MCF 10A (cell line): ENCODE measurements around the gene PHLDA3. TPM values are rescaled to one million over a fixed set of nuclear protein-coding genes. Genes with fewer than 3 reads are reported as not detected.

Experiments
- BruUV-seq: library from RNA; stranded (reverse); fragments of 400-500 nt; replicated peaks from 2 replicates; lab custom pipeline; 2021; lab: Mats Ljungman, UMichigan
- CTCF ChIA-PET: fragments of 300-600 bp; sonication (Branson Sonifier 250); formaldehyde crosslinking; extraction: SDS; loops from one replicate; lab custom pipeline; 2021; ENCODE audit warnings: antibody characterized with exemption, inconsistent platforms; lab: Yijun Ruan, JAX
- POLR2A ChIA-PET: fragments of 300-600, 350-650 bp; sonication (Branson Sonifier 250); formaldehyde crosslinking; extraction: SDS; loops from one replicate; lab custom pipeline; 2020; ENCODE audit warnings: antibody characterized with exemption, inconsistent platforms; lab: Yijun Ruan, JAX
- DNase-seq: peaks from one replicate; pipeline ENCODE4 v3.0.0-alpha.2; 2018; ENCODE audit not compliant: unreplicated experiment
- H3K27ac Mint-ChIP-seq: one replicate; pipeline ENCODE4 v1.8.0; 2022; ENCODE audit warnings: mild to moderate bottlenecking, low read depth, mixed read lengths; ENCODE audit not compliant: unreplicated experiment
- H3K27me3 Mint-ChIP-seq: one replicate; pipeline ENCODE4 v1.8.0; 2022; ENCODE audit warnings: mixed read lengths; ENCODE audit not compliant: insufficient read depth, unreplicated experiment
- H3K36me3 Mint-ChIP-seq: one replicate; pipeline ENCODE4 v1.8.0; 2022; ENCODE audit warnings: mild to moderate bottlenecking, moderate library complexity, mixed read lengths; ENCODE audit not compliant: insufficient read depth, unreplicated experiment
- H3K4me1 Mint-ChIP-seq: one replicate; pipeline ENCODE4 v1.8.0; 2022; ENCODE audit warnings: mixed read lengths; ENCODE audit not compliant: insufficient read depth, unreplicated experiment
- H3K4me3 Mint-ChIP-seq: one replicate; pipeline ENCODE4 v1.8.0; 2022; ENCODE audit warnings: mild to moderate bottlenecking, moderate library complexity, mixed read lengths; ENCODE audit not compliant: unreplicated experiment
- H3K9me3 Mint-ChIP-seq: one replicate; pipeline ENCODE4 v1.8.0; 2022; ENCODE audit warnings: mixed read lengths; ENCODE audit not compliant: unreplicated experiment
- intact Hi-C: fragments of 100-400 bp; cut with micrococcal nuclease; formaldehyde crosslinking; loops from 2 replicates; pipeline ENCODE4 v1.14.1; 2022
- total RNA-seq: library from RNA; stranded (reverse); gene quantifications from 2 replicates; pipeline ENCODE4 v1.2.3, GENCODE V29; 2022
- TF ChIP-seq, protein P1 (sequence below): fragments of 200-600 bp; IDR thresholded peaks from one replicate; pipeline ENCODE4 v1.8.0; 2022; ENCODE audit warnings: antibody characterized with exemption, mild to moderate bottlenecking; ENCODE audit not compliant: unreplicated experiment

The PHLDA3 gene
- total RNA-seq, 1 experiment from 2014 or later, result 169 TPM

DNA sequence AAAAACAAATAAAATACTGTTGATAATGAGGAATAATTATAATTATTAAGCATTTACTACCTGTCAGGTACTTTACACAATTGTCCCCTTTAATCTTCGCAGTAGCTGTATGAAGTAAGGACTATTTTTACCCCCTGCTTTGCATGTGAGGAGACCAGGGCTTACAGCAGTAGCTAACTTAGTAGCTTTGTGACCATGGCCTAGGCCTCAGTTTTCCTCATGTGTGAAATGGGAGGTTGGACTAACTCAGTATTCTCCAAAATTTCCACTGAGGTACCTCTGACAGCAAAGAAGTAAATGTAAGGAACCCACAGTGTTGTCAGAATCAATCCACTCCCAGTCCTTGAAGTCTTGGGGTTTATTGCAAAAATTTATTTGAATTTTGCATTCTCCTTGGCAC, 41.7 kb upstream of the PHLDA3 start:
- TF ChIP-seq, protein P1, sequence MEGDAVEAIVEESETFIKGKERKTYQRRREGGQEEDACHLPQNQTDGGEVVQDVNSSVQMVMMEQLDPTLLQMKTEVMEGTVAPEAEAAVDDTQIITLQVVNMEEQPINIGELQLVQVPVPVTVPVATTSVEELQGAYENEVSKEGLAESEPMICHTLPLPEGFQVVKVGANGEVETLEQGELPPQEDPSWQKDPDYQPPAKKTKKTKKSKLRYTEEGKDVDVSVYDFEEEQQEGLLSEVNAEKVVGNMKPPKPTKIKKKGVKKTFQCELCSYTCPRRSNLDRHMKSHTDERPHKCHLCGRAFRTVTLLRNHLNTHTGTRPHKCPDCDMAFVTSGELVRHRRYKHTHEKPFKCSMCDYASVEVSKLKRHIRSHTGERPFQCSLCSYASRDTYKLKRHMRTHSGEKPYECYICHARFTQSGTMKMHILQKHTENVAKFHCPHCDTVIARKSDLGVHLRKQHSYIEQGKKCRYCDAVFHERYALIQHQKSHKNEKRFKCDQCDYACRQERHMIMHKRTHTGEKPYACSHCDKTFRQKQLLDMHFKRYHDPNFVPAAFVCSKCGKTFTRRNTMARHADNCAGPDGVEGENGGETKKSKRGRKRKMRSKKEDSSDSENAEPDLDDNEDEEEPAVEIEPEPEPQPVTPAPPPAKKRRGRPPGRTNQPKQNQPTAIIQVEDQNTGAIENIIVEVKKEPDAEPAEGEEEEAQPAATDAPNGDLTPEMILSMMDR, result no peak
- H3K36me3 Mint-ChIP-seq, result no peaks in the 10 kb centered on the region
- ChIA-PET CTCF (interaction anchor here (0.6 to 58.0 kb wide), 9 partner anchors 8 to 205 kb away, joined by 3 to 3816 read pairs (median 5); partner anchors contain the start of genes CSRP1 and PHLDA3), POLR2A (interaction anchor here (0.6 to 15.5 kb wide), 5 partner anchors 23 to 53 kb away, joined by 3 to 330 read pairs (median 5); partner anchors contain the start of gene PHLDA3)
- intact Hi-C loops, result no loop called here
- H3K27ac Mint-ChIP-seq, result no peak overlapping the region
- no TSS peak for BruUV-seq
- no peak for DNase-seq
- peaks cover 16% of the 10 kb centered on the region for H3K4me1 Mint-ChIP-seq
- no peaks in the 10 kb centered on the region for H3K27me3 Mint-ChIP-seq
- no peak overlapping the region for H3K4me3 Mint-ChIP-seq
- H3K9me3 Mint-ChIP-seq, result no peaks in the 10 kb centered on the region

DNA sequence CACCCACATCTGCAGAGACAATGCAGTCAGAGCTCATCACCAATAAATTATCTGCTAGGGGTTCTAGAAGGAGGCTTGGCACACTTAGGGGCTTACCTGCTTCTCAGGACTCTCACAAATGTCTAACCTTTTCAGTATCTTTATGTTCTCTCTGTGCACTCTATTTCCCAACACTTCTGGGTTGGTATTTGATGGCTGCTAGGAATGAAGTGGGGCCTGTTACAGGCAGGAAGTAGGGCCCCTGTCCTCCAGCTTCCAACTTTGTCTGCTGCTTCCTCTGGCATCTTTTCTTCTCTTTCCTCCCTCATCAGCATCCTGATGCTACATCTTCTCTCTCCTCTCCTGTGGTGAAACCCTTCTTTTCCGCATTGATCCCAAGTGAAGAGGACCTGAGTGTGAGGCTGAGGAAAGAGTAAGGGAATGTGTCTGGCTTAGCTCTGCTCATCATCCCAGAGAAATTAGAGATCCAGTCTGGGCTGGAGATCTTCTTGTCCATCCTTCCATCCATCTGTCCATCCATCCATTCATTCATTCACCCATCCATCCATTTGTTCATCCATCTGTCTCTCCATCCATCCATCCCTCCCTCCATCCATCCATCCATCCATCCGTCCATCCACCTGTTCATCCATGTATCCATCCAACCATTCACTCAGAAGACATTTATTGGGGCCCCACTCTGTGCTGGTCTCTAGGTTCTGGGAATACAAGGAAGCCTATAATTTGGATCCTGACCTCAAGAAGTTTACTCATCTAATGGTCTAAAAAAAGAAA, 40.8 kb upstream of the PHLDA3 start:
- DNase-seq, result no peak
- Mint-ChIP-seq H3K27ac (no peak overlapping the region), H3K36me3 (peaks cover 4% of the 10 kb centered on the region), H3K9me3 (no peaks in the 10 kb centered on the region), H3K4me1 (peaks cover 26% of the 10 kb centered on the region), H3K27me3 (no peaks in the 10 kb centered on the region), H3K4me3 (no peak overlapping the region)
- intact Hi-C loops, result no loop called here
- ChIA-PET CTCF (interaction anchor here (0.6 to 58.0 kb wide), 7 partner anchors 9 to 116 kb away, joined by 3 to 3816 read pairs (median 5); partner anchors contain the start of genes CSRP1 and PHLDA3), POLR2A (interaction anchor here (0.6 to 15.5 kb wide), 6 partner anchors 22 to 52 kb away, joined by 3 to 330 read pairs (median 4); partner anchors contain the start of gene PHLDA3)
- TF ChIP-seq, protein P1, result no peak
- no TSS peak for BruUV-seq

DNA sequence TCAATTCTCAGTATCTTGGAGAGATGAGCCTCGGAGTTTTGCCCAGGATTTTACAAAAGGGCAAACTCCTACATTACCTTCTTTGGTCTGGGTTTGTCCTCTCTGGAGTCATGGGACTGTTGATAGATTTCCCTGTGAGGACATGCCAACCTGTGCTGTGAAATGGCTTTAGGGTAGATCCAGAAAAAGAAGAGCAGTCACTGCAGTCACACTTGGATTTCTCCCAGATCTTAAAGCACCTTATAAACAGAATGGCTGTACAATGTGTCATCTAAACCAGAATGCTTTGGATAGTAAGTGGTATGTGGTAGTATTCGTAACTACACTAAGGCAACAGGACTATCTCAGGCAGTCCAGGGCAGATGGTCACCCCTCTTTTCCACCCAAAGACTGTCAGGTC, 39.8 kb upstream of the PHLDA3 start:
- POLR2A ChIA-PET, result interaction anchor here (1.8 to 15.5 kb wide), 3 partner anchors 21 to 44 kb away, joined by 5 to 330 read pairs (median 227); partner anchors contain the start of gene PHLDA3
- Mint-ChIP-seq H3K4me1 (peaks cover 34% of the 10 kb centered on the region), H3K9me3 (no peaks in the 10 kb centered on the region), H3K27ac (no peak overlapping the region), H3K36me3 (peaks cover 4% of the 10 kb centered on the region), H3K27me3 (no peaks in the 10 kb centered on the region), H3K4me3 (no peak overlapping the region)
- CTCF ChIA-PET, result interaction anchor here (8.6 to 58.0 kb wide), 2 partner anchors 24 to 36 kb away, joined by 136 to 3816 read pairs; partner anchors contain the start of genes CSRP1 and PHLDA3
- DNase-seq, result no peak
- TF ChIP-seq, protein P1, result no peak
- intact Hi-C loops, result no loop called here
- no TSS peak for BruUV-seq

- Mint-ChIP-seq H3K27ac (peak overlapping the region; percentile 86), H3K4me1 (peaks cover 49% of the 10 kb centered on the region), H3K9me3 (no peaks in the 10 kb centered on the region), H3K27me3 (no peaks in the 10 kb centered on the region), H3K36me3 (peaks cover 5% of the 10 kb centered on the region), H3K4me3 (peak overlapping the region; percentile 79)
- BruUV-seq, result TSS peak; percentile 38
- CTCF ChIA-PET, result interaction anchor here (0.6 to 70.3 kb wide), 9 partner anchors 3 to 202 kb away, joined by 3 to 3816 read pairs (median 4); partner anchors contain the start of genes CSRP1 and PHLDA3
- intact Hi-C loops, result no loop called here
- POLR2A ChIA-PET, result interaction anchor here (0.5 to 15.5 kb wide), 11 partner anchors 8 to 257 kb away, joined by 3 to 330 read pairs (median 5); partner anchors contain the start of gene PHLDA3
- no peak for DNase-seq
- TF ChIP-seq, protein P1, result no peak
Measured at GRCh38 chr1:201507360-201507675, 38.3 kb upstream of the PHLDA3 start.
